ENCODE results near the gene SREBF2.
A peak's percentile ranks its signal among the peaks of the same experiment; 100 is the strongest.

Gene SREBF2

DNA sequence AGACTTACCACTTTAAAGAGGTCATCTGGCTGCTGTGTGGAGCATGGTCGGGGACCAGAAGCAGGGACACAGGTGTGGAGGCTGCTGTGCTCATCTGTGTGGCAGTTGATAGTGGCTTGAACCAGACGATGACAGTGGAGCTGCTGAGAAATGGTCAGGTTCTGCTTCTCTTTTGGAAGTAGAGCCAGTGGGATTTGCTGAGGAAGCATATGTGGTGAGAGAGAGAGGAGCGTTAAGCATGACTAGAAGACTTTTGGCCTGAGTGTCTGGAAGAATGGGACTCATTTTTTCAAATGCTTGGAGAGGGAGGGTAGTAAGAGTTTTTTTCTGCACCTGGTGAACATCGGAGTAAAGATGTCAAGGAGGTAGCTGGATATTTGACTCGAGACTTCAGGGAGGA is 12.5 kb upstream of the SREBF2 start:
- H3K4me1 ChIP-seq (ENCODE audit: insufficient read depth, low read length, severe bottlenecking), result no peaks in the 10 kb centered on the region
- H3K36me3 ChIP-seq (ENCODE audit: insufficient read depth, low read length), result peaks cover 7% of the 10 kb centered on the region; the same call in 1 of the 2 replicates
- no peak overlapping the region for H3K27ac ChIP-seq (ENCODE audit: low read depth, low read length, poor library complexity, severe bottlenecking)
- H3K9me2 ChIP-seq (ENCODE audit: low read depth, low read length), result no peaks in the 10 kb centered on the region
- H3K9ac ChIP-seq (ENCODE audit: low read length), result no peak overlapping the region
- H4K20me1 ChIP-seq (ENCODE audit: insufficient read depth, low read length), result no peaks in the 10 kb centered on the region
- no peaks in the 10 kb centered on the region for H3K79me2 ChIP-seq (ENCODE audit: insufficient read depth, low read length)
- no peak overlapping the region for H3K4me3 ChIP-seq (ENCODE audit: low read depth, low read length, poor library complexity, severe bottlenecking)
- H3F3A ChIP-seq (ENCODE audit: insufficient read depth, low read length), result no peaks in the 10 kb centered on the region
- no peak overlapping the region for H2AFZ ChIP-seq (ENCODE audit: low read length)
- TF ChIP-seq, protein P1, sequence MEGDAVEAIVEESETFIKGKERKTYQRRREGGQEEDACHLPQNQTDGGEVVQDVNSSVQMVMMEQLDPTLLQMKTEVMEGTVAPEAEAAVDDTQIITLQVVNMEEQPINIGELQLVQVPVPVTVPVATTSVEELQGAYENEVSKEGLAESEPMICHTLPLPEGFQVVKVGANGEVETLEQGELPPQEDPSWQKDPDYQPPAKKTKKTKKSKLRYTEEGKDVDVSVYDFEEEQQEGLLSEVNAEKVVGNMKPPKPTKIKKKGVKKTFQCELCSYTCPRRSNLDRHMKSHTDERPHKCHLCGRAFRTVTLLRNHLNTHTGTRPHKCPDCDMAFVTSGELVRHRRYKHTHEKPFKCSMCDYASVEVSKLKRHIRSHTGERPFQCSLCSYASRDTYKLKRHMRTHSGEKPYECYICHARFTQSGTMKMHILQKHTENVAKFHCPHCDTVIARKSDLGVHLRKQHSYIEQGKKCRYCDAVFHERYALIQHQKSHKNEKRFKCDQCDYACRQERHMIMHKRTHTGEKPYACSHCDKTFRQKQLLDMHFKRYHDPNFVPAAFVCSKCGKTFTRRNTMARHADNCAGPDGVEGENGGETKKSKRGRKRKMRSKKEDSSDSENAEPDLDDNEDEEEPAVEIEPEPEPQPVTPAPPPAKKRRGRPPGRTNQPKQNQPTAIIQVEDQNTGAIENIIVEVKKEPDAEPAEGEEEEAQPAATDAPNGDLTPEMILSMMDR (IDR thresholded peaks at IDR 0.05; ENCODE audit: low read length), result no peak
- TF ChIP-seq EZH2 (IDR thresholded peaks at IDR 0.05; ENCODE audit: borderline replicate concordance, low read length), result no peak
- no peak overlapping the region for H3K4me2 ChIP-seq (ENCODE audit: low read length)
- H3K9me3 ChIP-seq (ENCODE audit: low read length), result no peaks in the 10 kb centered on the region
- H3K27me3 ChIP-seq (ENCODE audit: insufficient read depth, low read length), result no peaks in the 10 kb centered on the region

DNA sequence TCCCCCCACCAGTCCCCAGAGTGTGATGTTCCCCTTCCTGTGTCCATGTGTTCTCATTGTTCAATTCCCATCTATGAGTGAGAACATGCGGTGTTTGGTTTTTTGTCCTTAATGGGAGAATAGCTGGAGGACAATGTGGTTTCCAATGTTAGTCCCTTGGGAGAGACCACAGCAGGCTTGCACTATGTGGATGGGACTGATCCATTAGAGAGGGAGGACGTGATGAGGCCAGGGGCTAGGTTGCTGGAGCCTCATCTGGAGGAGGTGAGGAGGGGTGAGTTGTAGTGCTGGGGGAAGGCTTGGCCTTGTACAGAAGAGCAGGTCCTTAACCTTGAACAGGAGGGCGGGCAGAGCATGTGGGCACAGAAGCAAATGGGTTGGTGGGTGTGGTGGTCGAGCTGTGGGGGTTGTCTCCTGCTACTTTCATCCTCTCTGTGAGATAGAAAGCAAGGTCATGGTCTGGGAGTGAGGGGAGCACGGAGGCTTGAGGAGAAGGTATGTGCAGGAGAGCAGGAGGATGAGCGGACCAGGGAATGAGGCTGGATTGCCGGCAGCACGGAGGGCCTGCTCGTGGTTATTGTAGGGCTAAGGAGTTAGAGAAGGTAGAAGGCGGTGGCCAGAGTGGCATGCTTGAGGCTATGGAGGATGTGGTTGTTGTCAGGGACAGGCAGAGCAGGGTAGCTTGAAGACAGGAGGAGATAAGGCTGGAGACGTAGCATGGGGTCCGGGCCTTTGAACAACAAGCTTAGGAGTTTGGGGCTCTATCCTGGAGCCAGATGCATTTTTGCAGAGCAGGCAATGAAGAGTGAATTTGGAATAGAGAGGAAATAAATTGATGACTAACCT is 11.2 kb upstream of the SREBF2 start:
- no peaks in the 10 kb centered on the region for H3K9me2 ChIP-seq (ENCODE audit: low read depth, low read length)
- no peak overlapping the region for H3K4me3 ChIP-seq (ENCODE audit: low read depth, low read length, poor library complexity, severe bottlenecking)
- H3K9me3 ChIP-seq (ENCODE audit: low read length), result no peaks in the 10 kb centered on the region
- H2AFZ ChIP-seq (ENCODE audit: low read length), result no peak overlapping the region
- no peaks in the 10 kb centered on the region for H4K20me1 ChIP-seq (ENCODE audit: insufficient read depth, low read length)
- H3F3A ChIP-seq (ENCODE audit: insufficient read depth, low read length), result no peaks in the 10 kb centered on the region
- no peaks in the 10 kb centered on the region for H3K27me3 ChIP-seq (ENCODE audit: insufficient read depth, low read length)
- no peaks in the 10 kb centered on the region for H3K79me2 ChIP-seq (ENCODE audit: insufficient read depth, low read length)
- TF ChIP-seq, protein P1 (IDR thresholded peaks at IDR 0.05; ENCODE audit: low read length), result no peak
- TF ChIP-seq EZH2 (IDR thresholded peaks at IDR 0.05; ENCODE audit: borderline replicate concordance, low read length), result no peak
- H3K4me2 ChIP-seq (ENCODE audit: low read length), result no peak overlapping the region
- peaks cover 7% of the 10 kb centered on the region; the same call in 1 of the 2 replicates for H3K36me3 ChIP-seq (ENCODE audit: insufficient read depth, low read length)
- H3K4me1 ChIP-seq (ENCODE audit: insufficient read depth, low read length, severe bottlenecking), result no peaks in the 10 kb centered on the region
- H3K9ac ChIP-seq (ENCODE audit: low read length), result no peak overlapping the region
- H3K27ac ChIP-seq (ENCODE audit: low read depth, low read length, poor library complexity, severe bottlenecking), result no peak overlapping the region

DNA sequence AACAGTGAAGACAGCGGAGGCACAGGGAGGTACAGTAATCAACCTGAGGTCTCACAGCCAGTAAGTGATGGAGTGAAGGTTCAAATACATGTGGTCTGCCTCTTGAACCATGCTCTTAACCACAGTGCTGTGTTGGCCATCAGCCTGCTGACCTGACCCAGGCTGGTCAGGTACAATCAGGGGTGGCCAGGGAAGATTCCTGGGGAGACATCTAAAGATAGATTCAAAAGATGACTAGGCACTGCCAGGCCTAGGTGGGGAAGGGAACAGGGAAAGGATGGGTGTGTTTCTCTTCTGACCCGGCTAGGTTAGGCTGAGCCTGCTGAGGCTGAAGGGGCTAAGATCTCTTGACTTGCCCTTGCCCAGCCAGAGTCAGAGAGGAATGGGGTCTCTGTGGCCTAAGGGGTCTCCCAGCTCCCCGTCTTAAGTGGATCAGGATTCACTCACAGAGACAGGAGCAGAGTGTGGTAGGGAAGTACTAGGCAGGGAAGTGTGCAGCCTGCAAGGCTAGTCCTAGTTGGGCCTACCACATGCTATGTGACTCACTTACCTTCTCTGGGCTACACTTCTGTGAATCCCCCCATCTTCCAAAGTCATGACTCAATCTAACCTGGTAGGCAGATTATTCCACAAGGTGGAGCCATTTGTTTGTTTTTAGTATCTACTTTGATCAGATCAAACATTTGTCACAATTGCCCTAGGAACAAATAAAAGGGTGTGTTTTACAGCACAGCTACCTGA is 10.4 kb upstream of the SREBF2 start:
- Histone ChIP-seq H3K4me1 (ENCODE audit: insufficient read depth, low read length, severe bottlenecking) (no peaks in the 10 kb centered on the region), H3K27me3 (ENCODE audit: insufficient read depth, low read length) (no peaks in the 10 kb centered on the region), H3K36me3 (ENCODE audit: insufficient read depth, low read length) (peaks cover 7% of the 10 kb centered on the region; the same call in 1 of the 2 replicates), H2AFZ (ENCODE audit: low read length) (no peak overlapping the region), H4K20me1 (ENCODE audit: insufficient read depth, low read length) (no peaks in the 10 kb centered on the region), H3K4me3 (ENCODE audit: low read depth, low read length, poor library complexity, severe bottlenecking) (no peak overlapping the region), H3K9me2 (ENCODE audit: low read depth, low read length) (no peaks in the 10 kb centered on the region), H3K27ac (ENCODE audit: low read depth, low read length, poor library complexity, severe bottlenecking) (peak overlapping the region; percentile 7), H3K4me2 (ENCODE audit: low read length) (no peak overlapping the region), H3K9me3 (ENCODE audit: low read length) (no peaks in the 10 kb centered on the region), H3F3A (ENCODE audit: insufficient read depth, low read length) (no peaks in the 10 kb centered on the region), H3K9ac (ENCODE audit: low read length) (no peak overlapping the region; the same call in 1 of the 2 replicates), H3K79me2 (ENCODE audit: insufficient read depth, low read length) (no peaks in the 10 kb centered on the region)
- TF ChIP-seq, protein P1 (IDR thresholded peaks at IDR 0.05; ENCODE audit: low read length), result peak; percentile 71
- no peak for TF ChIP-seq EZH2 (IDR thresholded peaks at IDR 0.05; ENCODE audit: borderline replicate concordance, low read length)
